ENCODE measurements around the gene PPM1J. TPM values are rescaled to one million over a fixed set of nuclear protein-coding genes. Genes with fewer than 3 reads are reported as not detected.

PPM1J gene
- total and polyA plus RNA-seq, 2 of the 8 experiments (the other 6 are each of a cell fraction or from before 2014, with no cell fraction given), result 19.4 to 31.6 TPM

- no peak overlapping the region for H3K56ac ChIP-seq (replicated peaks; ENCODE audit: insufficient read length, low read depth, low read length)
- no peak for DNase-seq (ENCODE audit: low read depth in 1 of 2, low spot score in 2 of 2)
- H3K23ac ChIP-seq (ENCODE audit: insufficient read length), result no peak overlapping the region
- H3K4me3 ChIP-seq (ENCODE audit: extremely low read depth in 1 of 4, insufficient read depth in 2 of 4, low read depth in 3 of 4, low read length in 4 of 4), result no peak overlapping the region
- no peak for FAIRE-seq
- H2BK12ac ChIP-seq (ENCODE audit: low read depth, low read length), result no peak overlapping the region; the same call in 1 of the 2 replicates
- peaks cover 0 to 27% (median 16%) of the 10 kb centered on the region in 4 experiments; a peak in 6 of 7 replicates for H3K4me1 ChIP-seq (replicated peaks in 1 of 4; ENCODE audit: control insufficient read depth in 3 of 4, insufficient read depth in 4 of 4, low read length in 3 of 4)
- no peak overlapping the region for H3K4ac ChIP-seq (replicated peaks; ENCODE audit: insufficient read length, low read depth, low read length)
- peaks cover 15% of the 10 kb centered on the region for H3K23me2 ChIP-seq (ENCODE audit: low read depth, low read length)
- peaks cover 0 to 18% (median 8%) of the 10 kb centered on the region in 4 experiments; a peak in 4 of 7 replicates for H3K27me3 ChIP-seq (replicated peaks in 1 of 4; ENCODE audit: control insufficient read depth in 3 of 4, extremely low read depth in 1 of 4, insufficient read depth in 3 of 4, low read length in 3 of 4)
- POLR2A ChIA-PET (ENCODE audit: partially characterized antibody), result interaction anchor here (0.9 to 1.8 kb wide), 4 partner anchors 10 to 315 kb away, joined by 3 to 7 read pairs (median 5); partner anchors contain the start of genes CAPZA1, CTTNBP2NL and ST7L
- H3K27ac ChIP-seq (ENCODE audit: low read depth, low read length), result no peak overlapping the region
- H3K79me2 ChIP-seq (ENCODE audit: control insufficient read depth in 1 of 2, insufficient read depth in 2 of 2, low read length in 2 of 2), result no peaks in the 10 kb centered on the region
- no peak overlapping the region for H3K18ac ChIP-seq (ENCODE audit: extremely low read depth, low read length)
- H2AFZ ChIP-seq (ENCODE audit: low read length), result no peak overlapping the region
- no peak overlapping the region for H2BK20ac ChIP-seq (ENCODE audit: low read length)
- no peaks in the 10 kb centered on the region for H3K9me3 ChIP-seq (ENCODE audit: insufficient read depth in 2 of 2, low read depth in 1 of 2, low read length in 1 of 2)
- H2AK5ac ChIP-seq (ENCODE audit: low read depth, low read length), result no peak overlapping the region
- H3K14ac ChIP-seq (ENCODE audit: insufficient read length), result no peak overlapping the region
- H2BK5ac ChIP-seq (ENCODE audit: low read depth, low read length), result no peak overlapping the region
- no peak overlapping the region for H3K4me2 ChIP-seq (ENCODE audit: insufficient read depth in 1 of 2, low read depth in 2 of 2, low read length in 2 of 2)
- no peaks in the 10 kb centered on the region for H3K79me1 ChIP-seq (ENCODE audit: low read depth, low read length)
- H4K91ac ChIP-seq (replicated peaks; ENCODE audit: insufficient read length, low read length), result no peak overlapping the region
- peaks cover 0 to 5% (median 3%) of the 10 kb centered on the region in 4 experiments; a peak in 4 of 8 replicates for H3K36me3 ChIP-seq (ENCODE audit: control insufficient read depth in 2 of 4, insufficient read depth in 4 of 4, low read length in 3 of 4)
- CTCF ChIA-PET (ENCODE audit: partially characterized antibody), result interaction anchor here (1.6 to 14.2 kb wide), 2 partner anchors 92 to 97 kb away, joined by 3 to 547 read pairs; no protein-coding TSS in a partner anchor
- no peak overlapping the region for H3K9ac ChIP-seq (replicated peaks in 1 of 4; ENCODE audit: extremely low read depth in 1 of 4, low read depth in 3 of 4, low read length in 3 of 4)
- no peak overlapping the region for H4K8ac ChIP-seq (ENCODE audit: extremely low read depth, insufficient read depth, low read length)
- no peak overlapping the region for H2BK15ac ChIP-seq (ENCODE audit: low read length)
- WGBS, 2 experiments (ENCODE audit: extremely low coverage in 1 of 2, insufficient coverage in 1 of 2, insufficient read length in 1 of 2, insufficient replicate concordance in 2 of 2, low coverage in 1 of 2, low lambda C conversion rate in 2 of 2, missing lambda C conversion rate in 1 of 2), result 87% methylated on average over 11 of the region's 11 CpGs; no CpG with 5 or more reads in 1 of the 2 experiments
- H4K5ac ChIP-seq (ENCODE audit: insufficient read length, low read depth, low read length), result no peak overlapping the region
- no peak overlapping the region for H2BK120ac ChIP-seq (replicated peaks; ENCODE audit: low read depth, low read length)
- no peak for TF ChIP-seq RXRA (IDR thresholded peaks at IDR 0.05; ENCODE audit: insufficient read depth, low read depth, low read length)
- no peak for TF ChIP-seq CBX8 (IDR thresholded peaks at IDR 0.05; ENCODE audit: borderline replicate concordance, low read depth, low read length)
- TF ChIP-seq, protein P1, sequence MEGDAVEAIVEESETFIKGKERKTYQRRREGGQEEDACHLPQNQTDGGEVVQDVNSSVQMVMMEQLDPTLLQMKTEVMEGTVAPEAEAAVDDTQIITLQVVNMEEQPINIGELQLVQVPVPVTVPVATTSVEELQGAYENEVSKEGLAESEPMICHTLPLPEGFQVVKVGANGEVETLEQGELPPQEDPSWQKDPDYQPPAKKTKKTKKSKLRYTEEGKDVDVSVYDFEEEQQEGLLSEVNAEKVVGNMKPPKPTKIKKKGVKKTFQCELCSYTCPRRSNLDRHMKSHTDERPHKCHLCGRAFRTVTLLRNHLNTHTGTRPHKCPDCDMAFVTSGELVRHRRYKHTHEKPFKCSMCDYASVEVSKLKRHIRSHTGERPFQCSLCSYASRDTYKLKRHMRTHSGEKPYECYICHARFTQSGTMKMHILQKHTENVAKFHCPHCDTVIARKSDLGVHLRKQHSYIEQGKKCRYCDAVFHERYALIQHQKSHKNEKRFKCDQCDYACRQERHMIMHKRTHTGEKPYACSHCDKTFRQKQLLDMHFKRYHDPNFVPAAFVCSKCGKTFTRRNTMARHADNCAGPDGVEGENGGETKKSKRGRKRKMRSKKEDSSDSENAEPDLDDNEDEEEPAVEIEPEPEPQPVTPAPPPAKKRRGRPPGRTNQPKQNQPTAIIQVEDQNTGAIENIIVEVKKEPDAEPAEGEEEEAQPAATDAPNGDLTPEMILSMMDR (IDR thresholded peaks at IDR 0.05; ENCODE audit: control extremely low read depth in 1 of 3, insufficient read depth in 1 of 3, low read depth in 1 of 3, low read length in 3 of 3), result no peak
- no peak for TF ChIP-seq SUZ12 (IDR thresholded peaks at IDR 0.05; ENCODE audit: low read length)
- TF ChIP-seq, protein P2, sequence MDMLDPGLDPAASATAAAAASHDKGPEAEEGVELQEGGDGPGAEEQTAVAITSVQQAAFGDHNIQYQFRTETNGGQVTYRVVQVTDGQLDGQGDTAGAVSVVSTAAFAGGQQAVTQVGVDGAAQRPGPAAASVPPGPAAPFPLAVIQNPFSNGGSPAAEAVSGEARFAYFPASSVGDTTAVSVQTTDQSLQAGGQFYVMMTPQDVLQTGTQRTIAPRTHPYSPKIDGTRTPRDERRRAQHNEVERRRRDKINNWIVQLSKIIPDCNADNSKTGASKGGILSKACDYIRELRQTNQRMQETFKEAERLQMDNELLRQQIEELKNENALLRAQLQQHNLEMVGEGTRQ (IDR thresholded peaks at IDR 0.05; ENCODE audit: low read length), result no peak
- TF ChIP-seq RBBP5 (IDR thresholded peaks at IDR 0.05; ENCODE audit: borderline replicate concordance, low read depth, low read length), result no peak
- no peak for TF ChIP-seq TCF12 (IDR thresholded peaks at IDR 0.05; ENCODE audit: low read depth, low read length)
- H4K20me1 ChIP-seq (replicated peaks in 1 of 2; ENCODE audit: control insufficient read depth in 1 of 2, insufficient read depth in 2 of 2, low read length in 2 of 2), result peaks cover 0 to 8% of the 10 kb centered on the region in 2 experiments
Measured at GRCh38 chr1:112711670-112712069, 3.5 kb downstream of the PPM1J start.

All from H1 (cell line).